Activated CD8-positive, alpha-beta memory T cell treated with anti-CD3 and anti-CD28 coated beads, Interleukin-2, amount 50 U/mL, for 24 hours (primary cell): ENCODE measurements around the gene RPH3AL.
"Not testable (repeated sequence)": the region's sequence is repeated elsewhere in the genome, so short reads cannot be mapped to it uniquely, and the experiment has no call there.

Experiments used
- DNase-seq: peaks from one replicate; pipeline ENCODE4 v3.0.0-alpha.2; 2020; ENCODE audit errors: extremely low read depth

The RPH3AL gene

GRCh38 chr17:320139-320538 is 32.5 kb downstream of the RPH3AL start:
- no peak for DNase-seq

- no peak for DNase-seq
Measured at GRCh38 chr17:319266-319665, 33.3 kb downstream of the RPH3AL start.

- DNase-seq, result not testable (repeated sequence)
Measured at GRCh38 chr17:317070-317469, 35.5 kb downstream of the RPH3AL start.

GRCh38 chr17:315399-315798 is 37.2 kb downstream of the RPH3AL start:
- DNase-seq, result not testable (repeated sequence)

DNA sequence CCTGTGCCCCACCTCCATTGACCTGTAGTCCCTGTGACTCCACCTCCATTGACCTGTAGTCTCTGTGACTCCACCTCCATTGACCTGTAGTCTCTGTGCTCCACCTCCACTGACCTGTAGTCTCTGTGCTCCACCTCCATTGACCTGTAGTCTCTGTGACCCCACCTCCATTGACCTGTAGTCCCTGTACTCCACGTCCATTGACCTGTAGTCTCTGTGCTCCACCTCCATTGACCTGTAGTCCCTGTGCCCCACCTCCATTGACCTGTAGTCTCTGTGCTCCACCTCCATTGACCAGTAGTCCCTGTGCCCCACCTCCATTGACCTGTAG is 38.0 kb downstream of the RPH3AL start:
- DNase-seq, result not testable (repeated sequence)

DNA sequence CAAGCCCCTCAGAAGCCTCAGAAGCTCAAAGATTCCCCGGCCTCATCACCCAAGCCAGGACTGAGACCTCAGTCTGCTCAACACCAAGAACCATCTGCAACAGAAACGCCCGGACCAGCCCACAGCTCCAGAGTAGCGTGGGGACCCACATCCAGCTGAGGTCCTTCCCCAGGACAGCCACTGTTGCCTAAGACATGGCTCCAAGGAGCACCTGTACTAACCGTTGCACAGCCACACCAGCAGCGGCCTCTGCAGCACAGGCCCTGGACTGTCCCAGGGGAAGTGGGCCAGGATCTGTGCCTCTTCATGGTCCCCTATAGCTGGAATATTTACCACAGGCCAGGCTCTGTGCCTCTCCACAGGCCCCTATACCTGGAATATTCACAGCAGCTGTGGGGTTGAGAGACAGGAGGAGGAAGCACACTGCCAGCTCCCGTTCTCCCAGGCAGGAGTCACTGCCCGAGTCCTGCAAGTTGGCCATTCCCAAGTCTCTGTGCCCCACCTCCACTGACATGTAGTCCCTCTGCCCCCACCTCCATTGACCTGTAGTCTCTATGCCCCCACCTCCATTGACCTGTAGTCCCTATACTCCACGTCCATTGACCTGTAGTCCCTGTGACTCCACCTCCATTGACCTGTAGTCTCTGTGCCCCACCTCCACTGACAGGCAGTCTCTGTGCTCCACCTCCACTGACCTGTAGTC is 38.5 kb downstream of the RPH3AL start:
- no peak for DNase-seq

- DNase-seq, result no peak
Measured at GRCh38 chr17:313231-313630, 39.4 kb downstream of the RPH3AL start.

DNA sequence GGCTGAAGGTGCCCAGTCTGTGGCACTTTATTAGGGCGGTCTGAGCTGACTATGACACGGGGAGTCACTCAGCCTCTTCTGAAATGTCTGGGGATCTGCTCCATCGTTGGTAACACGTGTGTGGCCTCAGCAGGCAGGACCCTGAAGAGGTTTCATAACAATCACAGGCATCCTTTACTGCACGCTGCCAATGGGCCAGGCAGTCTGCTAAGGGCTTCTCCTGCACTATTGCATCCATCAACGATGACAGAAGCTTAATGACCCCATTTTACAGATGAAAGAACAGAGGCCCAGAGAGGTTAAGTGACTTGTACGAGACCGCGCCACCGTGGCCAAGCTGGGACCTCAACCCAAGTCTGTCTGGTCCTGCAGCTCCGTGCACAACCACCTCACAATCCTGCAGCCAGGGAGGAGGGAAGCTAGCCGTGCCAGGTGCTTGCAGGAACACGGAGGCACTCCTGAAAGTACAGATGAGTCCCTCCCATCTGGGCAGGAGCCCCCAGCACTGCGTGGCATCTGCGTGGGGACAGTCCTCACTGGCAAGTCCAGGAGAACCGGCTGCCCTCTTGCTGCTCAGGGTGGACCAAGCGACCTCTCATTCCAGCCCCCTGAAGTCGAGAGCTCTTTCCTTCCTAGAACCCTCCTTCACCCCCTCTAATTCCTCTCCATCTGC is 40.0 kb downstream of the RPH3AL start:
- DNase-seq, result no peak

GRCh38 chr17:311119-311782 is 41.4 kb downstream of the RPH3AL start:
- no peak for DNase-seq

DNA sequence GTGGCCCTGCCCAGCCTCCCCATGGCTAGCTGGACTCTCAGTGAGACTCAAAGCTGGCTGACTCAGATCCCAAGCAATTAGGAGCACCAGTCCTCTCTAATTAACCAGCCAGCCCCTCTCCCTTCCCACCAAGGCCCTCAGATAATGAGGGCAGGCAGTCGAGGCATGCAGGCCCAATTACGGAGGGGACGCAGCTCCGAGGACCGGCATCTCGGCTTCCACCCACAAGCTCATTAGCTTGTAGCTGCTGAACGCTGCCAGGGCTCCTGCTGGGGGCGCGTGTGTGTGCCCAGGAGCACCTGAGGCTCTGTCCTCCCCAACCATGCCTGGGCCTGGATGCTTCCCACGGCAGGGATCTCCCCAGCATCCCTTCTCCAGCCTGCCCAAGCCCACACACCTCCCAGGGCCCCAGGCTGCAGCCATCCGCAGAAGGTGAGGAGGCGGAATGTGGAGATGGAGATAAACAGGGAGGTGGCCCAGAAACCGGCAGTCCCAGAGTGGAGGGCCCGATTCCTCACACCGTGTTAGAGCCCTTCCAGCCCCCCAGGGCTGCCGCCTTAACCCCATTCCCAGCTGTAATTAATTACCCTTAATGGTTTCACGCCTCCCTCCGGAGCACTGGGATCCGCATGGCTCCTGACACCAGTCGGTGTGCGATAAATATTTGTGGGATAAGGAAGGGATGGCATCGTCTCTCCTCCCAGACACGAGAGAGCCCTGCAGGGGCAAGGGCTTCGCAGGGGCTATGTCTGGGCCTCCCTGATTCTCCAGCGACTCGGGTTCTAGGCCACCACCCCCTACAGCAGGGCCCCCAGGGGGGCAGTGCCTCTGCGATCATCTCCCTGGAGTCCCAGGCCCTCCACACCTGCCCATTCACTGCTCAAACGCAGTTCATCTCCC is 42.2 kb downstream of the RPH3AL start:
- no peak for DNase-seq

- DNase-seq, result no peak
Measured at GRCh38 chr17:309361-309888, 43.2 kb downstream of the RPH3AL start.

DNA sequence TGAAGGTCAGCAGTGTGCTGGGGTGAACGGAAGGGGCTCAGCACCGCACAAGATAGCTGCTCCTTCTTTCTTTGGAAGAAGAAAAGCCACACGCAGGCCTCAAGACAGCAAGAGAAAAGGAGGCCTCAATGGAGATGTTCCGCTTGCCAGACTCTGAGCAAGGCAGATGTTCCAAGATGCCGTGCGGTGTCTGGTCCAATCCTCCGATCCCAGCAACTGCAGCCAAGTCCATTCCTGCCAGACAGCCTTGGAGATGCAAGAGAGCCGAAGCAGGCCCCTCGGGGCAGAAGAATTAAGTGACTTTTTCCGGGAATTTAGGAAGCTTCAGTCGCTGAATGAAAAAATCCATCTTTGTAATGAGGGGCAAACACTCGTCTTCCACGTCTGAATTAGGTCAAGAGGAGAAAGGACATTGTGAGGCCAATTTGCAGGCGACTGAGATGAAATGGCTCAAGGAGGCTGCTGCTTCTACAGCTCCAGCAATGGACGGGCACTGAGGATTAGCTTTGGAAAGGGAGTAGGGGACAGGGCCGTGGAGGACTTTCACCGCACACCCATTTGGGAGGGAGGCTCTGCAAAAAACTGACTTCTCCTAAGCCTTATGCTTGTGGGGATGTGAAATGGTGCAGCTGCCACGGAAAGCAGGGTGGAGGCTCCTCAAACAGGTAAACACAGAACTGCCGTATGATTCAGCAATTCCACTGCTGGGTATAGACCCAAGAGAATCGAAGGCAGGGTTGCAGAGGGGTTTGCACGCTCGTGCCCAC is 44.7 kb downstream of the RPH3AL start:
- no peak for DNase-seq

- DNase-seq, result no peak
Measured at GRCh38 chr17:307295-307691, 45.3 kb downstream of the RPH3AL start.

- DNase-seq, result no peak
Measured at GRCh38 chr17:306536-307294, 45.9 kb downstream of the RPH3AL start.

DNA sequence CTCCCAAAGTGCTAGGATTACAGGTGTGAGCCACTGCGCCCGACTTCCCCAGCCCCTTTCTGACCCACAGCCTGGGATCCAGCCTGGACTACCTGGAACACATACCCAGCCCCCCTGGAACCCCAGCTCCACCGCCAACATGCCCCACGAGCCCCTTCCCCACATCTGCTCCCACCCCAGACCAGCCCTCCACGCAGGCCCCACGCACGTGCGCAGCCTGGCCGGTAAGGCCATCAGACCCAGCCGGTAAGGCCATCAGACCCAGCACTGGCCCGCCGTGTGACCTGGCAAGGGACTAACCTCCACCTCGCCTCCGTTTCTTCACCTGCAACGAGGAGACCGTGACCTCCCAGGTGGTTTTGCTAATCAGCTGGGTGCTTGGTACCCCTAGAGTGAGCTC is 46.5 kb downstream of the RPH3AL start:
- no peak for DNase-seq

DNA sequence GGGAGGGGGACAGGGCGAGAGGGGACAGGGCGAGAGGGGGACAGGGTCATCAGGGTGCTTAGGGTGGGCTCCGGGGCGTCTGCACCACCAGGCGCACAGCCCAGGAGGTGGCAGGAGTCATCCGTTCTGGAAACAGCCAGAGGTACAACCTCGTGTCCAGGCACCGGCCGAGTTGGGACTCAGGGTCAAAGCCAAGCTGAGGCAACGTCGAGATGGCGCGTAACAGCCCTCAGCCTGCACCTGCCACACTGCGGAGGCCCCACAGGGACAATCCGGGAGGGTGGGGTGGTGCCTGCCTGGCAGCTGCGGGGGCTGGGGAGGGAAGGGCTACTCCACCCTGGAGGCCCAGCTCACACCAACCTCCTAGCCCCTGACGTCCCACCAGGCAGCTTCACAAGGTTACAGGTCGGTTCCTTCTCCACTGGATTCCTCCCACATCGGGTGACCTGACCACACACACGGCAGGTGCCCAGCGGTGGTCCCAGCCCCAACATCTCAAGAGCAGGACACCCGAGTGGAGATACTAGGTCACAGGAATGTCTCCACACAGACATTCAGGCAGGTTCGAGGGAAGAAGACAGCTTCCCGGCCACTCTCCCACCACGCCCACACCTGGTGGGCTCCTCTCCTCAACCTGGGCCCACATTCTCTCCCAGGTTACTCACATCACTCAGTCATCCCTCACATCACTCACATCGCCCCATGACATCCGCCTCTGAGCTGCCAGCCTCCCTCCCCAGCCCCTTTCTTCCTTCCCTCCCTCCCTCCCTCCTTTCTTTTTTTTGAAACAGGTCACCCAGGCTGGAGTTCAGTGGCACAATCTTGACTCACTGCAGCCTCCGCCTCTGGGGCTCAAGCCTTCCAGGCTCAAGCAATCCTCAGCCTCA is 47.3 kb downstream of the RPH3AL start:
- DNase-seq, result no peak

GRCh38 chr17:304461-304860 is 48.1 kb downstream of the RPH3AL start:
- DNase-seq, result no peak

GRCh38 chr17:303168-303567 is 49.4 kb downstream of the RPH3AL start:
- DNase-seq, result no peak

GRCh38 chr17:302300-302698 is 50.3 kb downstream of the RPH3AL start:
- no peak for DNase-seq
